Keratinocyte (primary cell): ENCODE data around the gene SULF2. TPM values are rescaled to one million over a fixed set of nuclear protein-coding genes. Genes with fewer than 3 reads are reported as not detected.

Experiments used
- DNase-seq: peaks from one replicate; pipeline ENCODE4 v3.0.0-alpha.2; 2011; ENCODE audit warnings: low read depth, missing footprints, low spot score
- FAIRE-seq: peaks from 2 replicates; lab custom pipeline; 2011; peaks lifted over from hg19 to GRCh38; lab: Jason Lieb, UNC
- H2AFZ ChIP-seq: 2 replicates; pipeline ENCODE4 v1.6.0; 2012; ENCODE audit warnings: low read length, control low read depth, inconsistent platforms; ENCODE audit not compliant: control insufficient read depth
- H3K27ac ChIP-seq: 2 replicates; pipeline ENCODE4 v1.5.1; 2011; ENCODE audit warnings: low read length; ENCODE audit not compliant: control insufficient read depth, insufficient read depth
- H3K27me3 ChIP-seq: 3 replicates; pipeline ENCODE4 v1.6.0; 2011; ENCODE audit warnings: low read length; ENCODE audit not compliant: control insufficient read depth, insufficient read depth; ENCODE audit errors: extremely low read depth
- H3K36me3 ChIP-seq, 2 experiments: 2 replicates in 1 of 2; 3 replicates in 1 of 2; pipeline ENCODE4 v1.5.1; 2011; ENCODE audit warnings: low read length in 2 of 2, mild to moderate bottlenecking in 1 of 2; ENCODE audit not compliant: control insufficient read depth in 2 of 2, insufficient read depth in 2 of 2; ENCODE audit errors: extremely low read depth in 1 of 2
- H3K4me1 ChIP-seq: 3 replicates; pipeline ENCODE4 v1.5.1; 2011; ENCODE audit warnings: low read length; ENCODE audit not compliant: control insufficient read depth, insufficient read depth; ENCODE audit errors: extremely low read depth
- H3K4me2 ChIP-seq: 3 replicates; pipeline ENCODE4 v1.6.0; 2011; ENCODE audit warnings: low read depth, low read length; ENCODE audit not compliant: control insufficient read depth, insufficient read depth; ENCODE audit errors: extremely low read depth
- H3K4me3 ChIP-seq, 3 experiments: fragments of 200-600 bp in 1 of 3; sonication (generic) in 1 of 3; 2 replicates in 2 of 3; 3 replicates in 1 of 3; pipeline ENCODE4 v1.5.1; 2011 to 2016; ENCODE audit warnings: low read length in 3 of 3, mild to moderate bottlenecking in 3 of 3, control low read depth in 2 of 3, inconsistent platforms in 1 of 3, low read depth in 1 of 3, mixed read lengths in 1 of 3, mixed run types in 1 of 3, moderate library complexity in 1 of 3; ENCODE audit not compliant: control insufficient read depth in 2 of 3, insufficient read depth in 2 of 3; ENCODE audit errors: extremely low read depth in 1 of 3
- H3K79me2 ChIP-seq: 2 replicates; pipeline ENCODE4 v1.6.0; 2012; ENCODE audit warnings: low read length; ENCODE audit not compliant: control insufficient read depth, insufficient read depth
- H3K9ac ChIP-seq: 3 replicates; pipeline ENCODE4 v1.6.0; 2011; ENCODE audit warnings: low read length; ENCODE audit not compliant: control insufficient read depth, insufficient read depth; ENCODE audit errors: extremely low read depth
- H3K9me1 ChIP-seq: 3 replicates; pipeline ENCODE4 v1.6.0; 2011; ENCODE audit warnings: low read length; ENCODE audit not compliant: control insufficient read depth, insufficient read depth; ENCODE audit errors: extremely low read depth
- H3K9me3 ChIP-seq: 2 replicates; pipeline ENCODE4 v1.5.1; 2012; ENCODE audit warnings: low read depth, low read length; ENCODE audit not compliant: control insufficient read depth
- H4K20me1 ChIP-seq: 3 replicates; pipeline ENCODE4 v1.6.0; 2011; ENCODE audit warnings: low read length; ENCODE audit not compliant: control insufficient read depth, insufficient read depth; ENCODE audit errors: extremely low read depth
- CTCF ChIP-seq, 3 experiments: IDR thresholded peaks in 1 of 3; conservative IDR thresholded peaks in 1 of 3; optimal IDR thresholded peaks in 1 of 3; 2 replicates in 2 of 3; 3 replicates in 1 of 3; pipeline versions ENCODE3 to v1.5.1; 2011; ENCODE audit warnings: low read length in 3 of 3, mild to moderate bottlenecking in 3 of 3, moderate library complexity in 2 of 3, control low read depth in 1 of 3, inconsistent platforms in 1 of 3; ENCODE audit not compliant: insufficient read depth in 2 of 3; ENCODE audit errors: extremely low read depth in 1 of 3
- EZH2 ChIP-seq: IDR thresholded peaks from one replicate; pipeline ENCODE4 v1.6.1; 2012; ENCODE audit warnings: inconsistent platforms, mild to moderate bottlenecking, low read length, moderate library complexity
- dilution Hi-C: fragments of 300-500 bp; cut with MboI; formaldehyde crosslinking; loops from one replicate; pipeline ENCODE4 v1.7.0; 2020; ENCODE audit warnings: low sequenced_read_pairs; ENCODE audit not compliant: extremely low pct_ligation_motif_present
- polyA plus RNA-seq, 5 experiments: library from polyadenylated mRNA; depleted of rRNA in 3 of 5; stranded (reverse) in 3 of 5; stranded (forward) in 1 of 5; unstranded in 1 of 5; fragments of >200 nt; gene quantifications; 1 replicate in 1 of 5; 2 replicates in 3 of 5; 3 replicates in 1 of 5; pipeline versions ENCODE4 v1.2.1 to v1.2.3, GENCODE V29; 2011 to 2012; ENCODE audit warnings: missing spikeins in 2 of 5, low read depth in 1 of 5, low replicate concordance in 1 of 5

The SULF2 gene
- polyA plus RNA-seq, 1 donor (not counting 4 experiments of a cell fraction or from before 2014, with no cell fraction given): 64.4 TPM

GRCh38 chr20:47665221-47665991 is 119.9 kb downstream of the SULF2 start:
- Histone ChIP-seq H4K20me1 (no peaks in the 10 kb centered on the region), H3K27me3 (no peaks in the 10 kb centered on the region), H3K4me2 (peak overlapping the region; percentile 59), H3K27ac (peak overlapping the region; percentile 32), H3K9ac (peak overlapping the region; percentile 4), H3K36me3 (peaks cover 35 to 37% of the 10 kb centered on the region in 2 experiments), H2AFZ (no peak overlapping the region), H3K4me3 (no peak overlapping the region), H3K9me1 (no peaks in the 10 kb centered on the region), H3K79me2 (no peaks in the 10 kb centered on the region), H3K4me1 (peaks cover 21% of the 10 kb centered on the region), H3K9me3 (no peaks in the 10 kb centered on the region)
- DNase-seq: peak; percentile 59
- dilution Hi-C loops: no loop called here
- TF ChIP-seq CTCF (optimal IDR thresholded peaks at IDR 0.05 in 1 of 3, IDR thresholded peaks at IDR 0.05 in 1 of 3, conservative IDR thresholded peaks at IDR 0.05 in 1 of 3; ENCODE audit: extremely low read depth in 1 of 3, insufficient read depth in 2 of 3, low read length in 3 of 3) (peak in 2 of 3 experiments; percentile 29 to 44), EZH2 (no peak)
- FAIRE-seq: peak; percentile 90

GRCh38 chr20:47664744-47665143 is 120.5 kb downstream of the SULF2 start:
- no peaks in the 10 kb centered on the region for H3K9me1 ChIP-seq
- H4K20me1 ChIP-seq: no peaks in the 10 kb centered on the region
- no peak overlapping the region for H2AFZ ChIP-seq
- H3K4me3 ChIP-seq: no peak overlapping the region
- peak overlapping the region; percentile 4 for H3K9ac ChIP-seq
- H3K4me1 ChIP-seq: peaks cover 21% of the 10 kb centered on the region
- no peak for DNase-seq
- peak overlapping the region; percentile 28 for H3K27ac ChIP-seq
- H3K79me2 ChIP-seq: no peaks in the 10 kb centered on the region
- H3K36me3 ChIP-seq: peaks cover 39 to 41% of the 10 kb centered on the region in 2 experiments
- no peaks in the 10 kb centered on the region for H3K9me3 ChIP-seq
- dilution Hi-C loops: no loop called here
- H3K4me2 ChIP-seq: peak overlapping the region; percentile 59
- FAIRE-seq: no peak
- no peak for TF ChIP-seq EZH2
- TF ChIP-seq CTCF (optimal IDR thresholded peaks at IDR 0.05 in 1 of 3, IDR thresholded peaks at IDR 0.05 in 1 of 3, conservative IDR thresholded peaks at IDR 0.05 in 1 of 3; ENCODE audit: extremely low read depth in 1 of 3, insufficient read depth in 2 of 3, low read length in 3 of 3): no peak
- no peaks in the 10 kb centered on the region for H3K27me3 ChIP-seq
